C4-2B (cell line): ENCODE results near the gene IL3RA.

Experiments used
- H3K27ac ChIP-seq: fragments of 450-650 bp; 2 replicates; pipeline ENCODE4 v1.5.1; 2017
- CTCF ChIP-seq: fragments of 450-650 bp; conservative IDR thresholded peaks from 2 replicates; pipeline ENCODE4 v1.5.1; 2017; ENCODE audit warnings: mild to moderate bottlenecking
- ZFX ChIP-seq: fragments of 450-650 bp; IDR thresholded peaks from 2 replicates; pipeline ENCODE4 v1.6.1; 2017

Gene IL3RA

GRCh38 chrX:1430451-1430850 lies 93.9 kb downstream of the IL3RA start:
- no peak for TF ChIP-seq CTCF
- no peak for TF ChIP-seq ZFX
- no peak overlapping the region for H3K27ac ChIP-seq
